ENCODE data around the gene ESPN.

ESPN gene

DNA sequence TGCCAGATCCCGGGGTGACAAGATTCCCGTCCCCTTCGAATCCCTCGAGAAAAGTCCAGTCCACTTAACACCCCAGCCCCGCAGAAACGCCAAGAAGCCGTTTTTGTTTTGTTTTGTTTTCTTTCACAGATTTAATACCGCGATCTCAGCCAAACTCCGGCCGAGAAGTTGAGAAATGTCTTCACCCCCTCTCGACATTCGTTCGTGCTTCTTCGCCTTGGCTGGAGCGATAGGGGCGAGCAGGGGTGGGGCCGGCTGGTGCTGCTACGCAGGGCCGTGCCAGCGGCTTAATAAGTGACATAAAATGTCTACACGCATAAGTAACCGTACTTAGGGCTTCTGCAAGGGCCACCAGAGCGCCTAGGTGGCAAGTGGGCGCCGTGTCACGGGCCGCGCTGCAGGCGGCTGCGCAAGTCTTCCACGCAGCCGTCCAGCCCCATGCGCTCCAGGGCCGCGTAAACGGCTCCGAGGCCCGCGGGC, 36.5 kb downstream of the ESPN start:
- in situ Hi-C loops (cut with HindIII; ENCODE audit: low pct_unique_long_range_greater_than_20kb, low sequenced_read_pairs) = no loop called here
- no peak for TF ChIP-seq JUND (IDR thresholded peaks at IDR 0.05; ENCODE audit: low read depth)
- DNase-seq (ENCODE audit: low read depth in 1 of 2, low spot score in 1 of 2) = no peak

DNA sequence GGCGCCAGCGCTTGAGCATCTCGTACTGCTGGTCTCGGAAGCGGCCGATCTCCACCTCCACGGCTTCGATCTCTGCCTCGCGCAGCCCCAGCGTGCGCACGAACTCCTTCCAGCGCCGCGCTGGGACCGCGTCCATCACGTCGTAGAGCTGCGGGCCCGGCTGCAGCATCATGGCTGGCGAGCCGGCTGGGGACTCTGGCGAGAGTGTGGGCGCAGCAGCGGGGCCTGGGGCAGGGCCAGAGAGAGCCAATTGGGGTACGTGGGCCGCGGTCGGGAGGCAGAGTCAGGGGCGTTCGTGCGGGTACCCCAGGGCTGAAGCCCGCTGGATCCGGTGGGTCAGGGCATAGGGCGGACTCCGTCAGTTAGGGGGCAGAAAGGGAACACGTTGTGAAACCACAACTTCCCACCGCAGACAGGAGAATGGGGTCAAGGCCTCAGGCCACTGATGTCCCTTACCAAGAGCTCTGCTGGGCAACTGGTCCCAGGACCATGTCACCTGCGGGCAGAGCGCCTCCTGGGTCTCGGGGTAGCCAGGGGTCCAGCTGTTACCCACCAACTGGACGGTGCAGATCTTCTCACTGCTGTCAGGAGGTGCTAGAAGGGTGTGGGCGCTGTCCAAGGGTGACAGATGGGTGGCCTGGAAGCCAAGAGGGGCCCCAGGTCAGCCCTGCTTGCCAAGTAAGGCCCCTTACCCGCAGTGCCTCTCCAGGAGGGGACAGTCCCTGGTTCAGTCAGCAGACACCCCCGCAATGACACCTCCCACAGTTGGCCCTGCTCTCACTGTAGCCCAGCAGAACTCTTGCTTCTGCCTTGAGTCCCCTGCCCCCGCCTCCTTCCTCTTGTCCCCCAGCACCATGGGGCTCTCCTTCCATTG, 37.2 kb downstream of the ESPN start:
- in situ Hi-C loops (cut with HindIII; ENCODE audit: low pct_unique_long_range_greater_than_20kb, low sequenced_read_pairs) = no loop called here
- no peak for TF ChIP-seq JUND (IDR thresholded peaks at IDR 0.05; ENCODE audit: low read depth)
- DNase-seq (ENCODE audit: low read depth in 1 of 2, low spot score in 1 of 2) = no peak

DNA sequence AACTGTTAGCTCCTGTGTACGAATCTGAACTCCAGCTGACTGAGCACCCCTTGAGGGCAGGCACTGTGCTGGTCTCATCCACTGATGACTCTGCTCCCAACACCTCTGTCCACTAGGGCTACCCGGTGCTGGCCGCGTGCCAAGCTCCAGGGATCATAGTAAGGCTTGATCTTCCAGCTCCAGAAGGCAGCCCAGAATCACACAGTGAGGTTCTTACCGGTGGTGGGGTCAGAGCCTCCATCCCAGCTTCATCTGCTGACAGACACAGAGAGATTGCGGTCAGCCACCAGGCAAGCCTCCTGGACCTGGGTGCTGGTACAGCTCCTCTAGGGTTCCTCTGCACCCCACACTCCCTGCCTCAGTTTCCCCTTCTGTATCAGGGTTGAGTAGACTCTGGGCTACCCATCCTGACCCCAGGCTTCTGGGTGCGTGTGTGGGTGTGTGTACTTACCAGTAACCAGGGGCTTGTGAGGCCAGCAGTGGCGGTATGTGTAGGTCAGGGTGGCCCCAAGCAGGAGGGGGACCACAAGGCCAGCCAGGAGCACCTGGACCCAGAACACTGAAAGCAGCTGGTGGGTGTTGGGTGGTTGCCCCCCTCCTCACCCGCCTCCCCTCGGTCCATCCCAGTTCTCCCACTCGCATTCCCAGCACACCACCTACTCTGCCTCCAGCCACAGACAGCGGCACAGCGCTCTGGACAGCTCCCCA, 38.0 kb downstream of the ESPN start:
- no peak for TF ChIP-seq JUND (IDR thresholded peaks at IDR 0.05; ENCODE audit: low read depth)
- peak in 1 of 2 experiments; percentile 35 for DNase-seq (ENCODE audit: low read depth in 1 of 2, low spot score in 1 of 2)
- in situ Hi-C loops (cut with HindIII; ENCODE audit: low pct_unique_long_range_greater_than_20kb, low sequenced_read_pairs) = no loop called here

DNA sequence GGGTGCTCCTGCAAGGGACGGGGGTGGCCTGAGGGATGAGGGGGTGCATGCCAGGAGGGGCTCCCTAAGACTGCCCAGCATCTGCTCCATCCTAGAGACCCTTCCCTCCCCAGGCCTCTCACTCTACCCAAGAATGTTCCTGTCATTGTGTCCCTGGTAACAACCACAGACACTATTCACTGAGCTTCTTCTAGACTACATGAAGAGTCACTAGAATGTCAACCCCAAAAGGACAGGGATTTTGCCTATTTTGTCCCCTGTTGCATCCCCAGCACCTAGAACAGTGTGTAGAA, 38.5 kb downstream of the ESPN start:
- TF ChIP-seq JUND (IDR thresholded peaks at IDR 0.05; ENCODE audit: low read depth) = no peak

DNA sequence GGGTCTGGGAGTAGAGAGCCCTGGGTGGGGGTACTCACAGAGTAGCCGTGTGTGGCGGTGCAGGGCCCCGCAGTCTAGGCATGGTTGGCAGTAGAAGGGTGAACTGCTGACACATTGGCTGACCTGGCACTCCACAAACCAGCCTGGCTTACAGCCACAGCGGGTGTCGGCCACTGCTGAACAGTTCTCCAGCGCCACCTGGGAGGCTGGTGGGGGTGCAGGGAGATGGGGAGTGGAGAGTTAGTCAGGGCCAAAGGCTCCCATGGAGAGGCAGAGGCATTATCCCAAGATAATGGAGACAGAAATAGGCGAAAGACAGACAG, 39.9 kb downstream of the ESPN start:
- TF ChIP-seq JUND (IDR thresholded peaks at IDR 0.05; ENCODE audit: low read depth) = no peak
- peak; percentile 67 to 80 for DNase-seq (ENCODE audit: low read depth in 1 of 2, low spot score in 1 of 2)
- in situ Hi-C loops (cut with HindIII; ENCODE audit: low pct_unique_long_range_greater_than_20kb, low sequenced_read_pairs) = no loop called here

More for the DNA sequence above, 38.5 kb downstream of the ESPN start:
- no peak for DNase-seq (ENCODE audit: low read depth in 1 of 2, low spot score in 1 of 2)
- in situ Hi-C loops (cut with HindIII; ENCODE audit: low pct_unique_long_range_greater_than_20kb, low sequenced_read_pairs) = no loop called here

DNA sequence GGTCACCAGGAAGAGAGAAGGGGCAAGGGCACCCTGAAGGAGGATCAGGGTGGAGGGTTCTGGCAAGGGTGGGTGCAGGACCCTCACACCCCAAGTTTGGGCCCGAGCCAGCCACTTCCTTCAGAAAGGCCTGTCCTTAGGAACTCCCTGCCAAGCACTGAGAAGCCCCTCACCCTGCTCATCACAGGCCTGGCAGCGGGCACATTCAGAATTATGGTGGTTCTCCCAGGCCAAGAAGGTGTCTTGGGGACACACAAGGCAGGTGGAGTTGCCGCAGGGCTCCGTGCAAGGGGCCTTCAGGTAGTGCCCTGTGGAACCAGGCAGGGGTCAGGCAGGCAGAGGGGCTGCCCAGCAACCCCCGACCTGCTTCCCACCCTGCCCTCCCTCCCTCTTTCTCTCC, 40.3 kb downstream of the ESPN start:
- no peak for DNase-seq (ENCODE audit: low read depth in 1 of 2, low spot score in 1 of 2)
- in situ Hi-C loops (cut with HindIII; ENCODE audit: low pct_unique_long_range_greater_than_20kb, low sequenced_read_pairs) = no loop called here
- TF ChIP-seq JUND (IDR thresholded peaks at IDR 0.05; ENCODE audit: low read depth) = no peak

DNA sequence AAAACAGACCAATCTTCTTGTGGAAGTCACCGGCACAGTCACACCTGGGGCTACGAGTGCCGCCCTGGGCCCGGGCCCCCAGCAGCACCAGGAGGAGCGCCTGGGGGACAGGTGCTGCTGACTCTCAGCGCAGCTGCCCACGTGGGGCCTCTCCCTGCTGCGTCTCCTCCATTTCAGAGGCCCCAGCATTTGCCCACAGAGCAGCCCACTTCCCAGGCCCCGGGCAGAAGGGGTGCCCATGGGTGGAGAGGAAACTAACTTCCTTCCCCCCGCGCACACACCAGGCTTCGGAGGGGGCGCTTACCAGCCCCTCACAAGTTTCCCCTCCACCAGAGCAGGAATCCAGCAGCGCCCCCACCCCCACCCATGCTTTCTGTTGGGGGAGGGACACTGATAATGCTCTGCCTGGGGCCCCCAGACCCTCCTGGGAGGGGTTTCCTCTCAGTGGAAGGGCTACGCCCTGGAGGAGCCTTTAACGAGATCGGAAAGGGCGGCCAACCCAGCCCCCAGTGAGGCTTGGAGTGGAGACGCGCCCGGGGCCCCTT, 41.0 kb downstream of the ESPN start:
- in situ Hi-C loops (cut with HindIII; ENCODE audit: low pct_unique_long_range_greater_than_20kb, low sequenced_read_pairs) = no loop called here
- no peak for DNase-seq (ENCODE audit: low read depth in 1 of 2, low spot score in 1 of 2)
- no peak for TF ChIP-seq JUND (IDR thresholded peaks at IDR 0.05; ENCODE audit: low read depth)

DNA sequence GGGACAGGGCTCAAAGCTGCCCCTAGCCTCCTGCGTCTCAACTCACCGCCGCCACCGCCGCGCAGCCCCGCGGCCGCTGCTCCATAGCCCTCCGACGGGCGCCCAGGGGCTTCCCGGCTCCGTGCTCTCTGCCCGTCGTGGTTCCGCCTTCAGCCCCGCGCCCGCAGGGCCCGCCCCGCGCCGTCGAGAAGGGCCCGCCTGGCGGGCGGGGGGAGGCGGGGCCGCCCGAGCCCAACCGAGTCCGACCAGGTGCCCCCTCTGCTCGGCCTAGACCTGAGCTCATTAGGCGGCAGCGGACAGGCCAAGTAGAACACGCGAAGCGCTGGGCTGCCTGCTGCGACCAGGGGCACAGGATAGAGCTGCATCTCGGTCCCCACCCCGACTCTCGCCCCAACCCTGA, 41.4 kb downstream of the ESPN start, which contains the start of gene TNFRSF25:
TNFRSF25 (minus strand) TSS at position 151 of the 400 bp plus-strand sequence; CDS start at position 85, 66 bp downstream.
- no peak for DNase-seq (ENCODE audit: low read depth in 1 of 2, low spot score in 1 of 2)
- no peak for TF ChIP-seq JUND (IDR thresholded peaks at IDR 0.05; ENCODE audit: low read depth)
- in situ Hi-C loops (cut with HindIII; ENCODE audit: low pct_unique_long_range_greater_than_20kb, low sequenced_read_pairs) = no loop called here

DNA sequence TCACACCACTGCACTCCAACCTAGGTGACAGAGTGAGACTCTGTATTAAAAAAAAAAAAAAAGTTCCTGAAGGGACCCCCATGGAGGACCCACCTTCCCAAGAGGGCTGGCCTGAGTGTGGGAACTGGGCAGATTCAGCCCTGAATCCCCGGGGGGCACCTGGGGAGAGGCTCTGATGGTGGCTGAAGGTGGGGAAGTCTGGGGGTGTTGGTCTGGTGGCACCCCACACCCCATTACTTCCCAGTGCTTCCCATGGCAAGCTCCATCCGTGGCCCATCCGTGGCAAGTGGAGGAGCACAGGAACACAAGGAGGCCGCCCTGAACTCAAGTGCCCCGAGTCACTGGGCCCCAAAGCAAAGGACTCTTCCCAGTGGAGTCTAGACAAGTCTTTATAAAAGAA, 42.2 kb downstream of the ESPN start:
- TF ChIP-seq JUND (IDR thresholded peaks at IDR 0.05; ENCODE audit: low read depth) = no peak
- in situ Hi-C loops (cut with HindIII; ENCODE audit: low pct_unique_long_range_greater_than_20kb, low sequenced_read_pairs) = no loop called here
- no peak for DNase-seq (ENCODE audit: low read depth in 1 of 2, low spot score in 1 of 2)

DNA sequence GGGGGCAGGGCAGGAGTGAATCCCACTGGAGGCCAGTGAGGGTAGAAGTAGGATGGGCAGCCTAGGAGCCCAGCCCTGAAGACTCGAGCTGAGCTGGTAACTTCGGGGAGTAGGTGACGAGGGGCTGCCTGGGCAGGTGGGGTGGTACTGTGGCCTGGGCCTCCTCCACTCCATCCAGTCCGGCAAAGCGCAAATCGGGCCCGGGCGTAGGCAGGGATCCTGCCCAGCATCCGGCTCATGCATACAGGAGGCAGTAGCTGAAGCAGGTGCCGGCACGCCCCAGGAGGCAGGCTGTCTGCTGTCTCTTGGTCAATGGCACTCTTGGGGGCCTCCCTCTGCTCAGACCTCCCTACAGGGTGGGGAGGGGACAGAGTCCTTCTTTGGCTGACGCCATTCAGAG, 42.6 kb downstream of the ESPN start:
- in situ Hi-C loops (cut with HindIII; ENCODE audit: low pct_unique_long_range_greater_than_20kb, low sequenced_read_pairs) = no loop called here
- no peak for TF ChIP-seq JUND (IDR thresholded peaks at IDR 0.05; ENCODE audit: low read depth)
- DNase-seq (ENCODE audit: low read depth in 1 of 2, low spot score in 1 of 2) = no peak

DNA sequence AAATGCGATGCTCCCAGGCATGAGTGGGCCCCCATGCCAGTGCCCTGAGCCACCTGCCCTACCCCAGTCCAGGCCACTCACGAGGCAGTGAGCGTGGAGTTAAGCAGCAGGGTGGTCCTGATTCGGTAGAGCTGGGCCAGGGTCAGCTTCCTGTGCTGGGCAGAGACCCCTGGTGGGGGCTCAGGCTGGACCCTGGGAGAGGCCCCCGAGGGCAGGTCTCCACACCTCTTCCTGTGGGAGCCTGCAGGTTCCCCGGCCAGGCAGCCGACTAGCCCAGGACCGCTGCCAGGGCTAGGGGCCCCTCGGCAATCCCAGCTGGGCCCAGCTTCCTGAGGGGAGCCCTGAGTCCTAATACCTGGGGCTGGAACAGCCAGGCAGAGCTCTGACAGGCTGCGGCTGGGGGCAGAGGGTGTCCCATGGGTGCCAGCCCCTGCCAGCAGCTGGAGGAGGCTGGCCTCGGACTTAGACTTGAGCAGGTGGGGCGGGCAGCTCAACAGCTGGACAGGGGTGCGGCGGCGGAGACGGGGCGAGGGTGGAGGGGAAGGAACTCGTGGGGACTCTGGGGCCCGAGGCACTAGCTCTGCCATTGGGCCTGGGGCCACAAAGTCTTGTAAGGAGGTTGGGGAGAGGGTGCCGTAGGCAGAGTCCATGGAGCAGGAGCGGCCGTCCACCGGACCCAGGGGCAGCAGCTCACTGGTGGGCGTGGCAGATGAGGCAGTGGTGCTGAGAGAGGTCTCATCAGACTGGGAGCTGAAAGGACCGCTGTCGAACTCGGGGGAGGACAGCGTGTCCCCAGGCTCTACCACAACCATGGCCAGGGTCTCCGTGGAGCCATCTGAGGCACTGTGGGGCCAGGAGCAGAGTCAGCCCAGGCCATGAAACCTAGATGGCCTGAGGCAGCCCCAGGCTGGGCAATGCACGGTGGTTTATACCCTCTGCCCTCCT, 43.4 kb downstream of the ESPN start:
- no peak for TF ChIP-seq JUND (IDR thresholded peaks at IDR 0.05; ENCODE audit: low read depth)
- no peak for DNase-seq (ENCODE audit: low read depth in 1 of 2, low spot score in 1 of 2)
- in situ Hi-C loops (cut with HindIII; ENCODE audit: low pct_unique_long_range_greater_than_20kb, low sequenced_read_pairs) = no loop called here

DNA sequence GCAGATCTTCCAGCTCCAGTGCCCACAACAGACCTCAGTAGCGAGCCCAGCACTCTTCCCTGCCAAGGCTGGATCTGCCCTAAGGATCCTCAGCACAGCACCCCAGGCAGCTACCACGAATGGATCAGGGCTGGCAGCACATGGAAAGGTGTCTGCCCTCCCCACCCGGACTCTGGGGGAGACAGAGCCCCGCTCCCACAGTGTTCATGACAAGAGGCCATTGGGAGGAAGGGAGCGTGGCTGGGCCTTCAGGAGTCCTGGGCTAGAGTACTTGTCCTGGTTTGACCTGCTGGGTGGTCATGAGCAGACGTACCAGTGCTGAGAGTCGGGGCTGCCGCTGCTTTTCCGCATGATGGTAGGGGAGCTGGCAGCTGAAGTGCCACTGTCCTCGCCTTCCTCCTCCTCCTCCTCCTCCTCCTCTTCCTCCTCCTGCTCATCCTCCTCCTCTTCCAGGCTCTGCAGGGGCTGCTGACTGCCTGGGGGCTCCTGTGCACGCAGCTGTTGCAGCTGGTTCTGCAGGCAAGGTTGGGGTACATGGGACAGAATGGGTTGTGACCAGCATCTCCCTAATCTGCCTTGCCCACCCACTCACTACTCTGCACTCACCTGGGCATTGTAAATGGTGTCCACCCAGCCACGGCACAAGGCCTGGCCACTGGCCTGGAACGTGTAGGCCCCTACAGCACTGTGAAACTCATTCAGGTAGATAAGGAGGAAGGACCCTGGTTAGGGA, 44.3 kb downstream of the ESPN start:
- TF ChIP-seq JUND (IDR thresholded peaks at IDR 0.05; ENCODE audit: low read depth) = no peak
- in situ Hi-C loops (cut with HindIII; ENCODE audit: low pct_unique_long_range_greater_than_20kb, low sequenced_read_pairs) = no loop called here
- DNase-seq (ENCODE audit: low read depth in 1 of 2, low spot score in 1 of 2) = no peak
